Smooth muscle cell (in vitro differentiated cells): Measurements from ENCODE around the gene CCDC43. TPM values are rescaled to one million over a fixed set of nuclear protein-coding genes. Genes with fewer than 3 reads are reported as not detected.

Experiments used
- DNase-seq: peaks from one replicate; lab custom pipeline; 2025; ENCODE audit not compliant: unreplicated experiment; lab: John Stamatoyannopoulos, UW
- H2AFZ ChIP-seq: fragments of 200-600 bp; sonication (generic); 2 replicates; pipeline ENCODE4 v1.6.0; 2016; ENCODE audit warnings: antibody characterized with exemption, low read depth, mild to moderate bottlenecking
- H3F3A ChIP-seq: fragments of 200-600 bp; sonication (generic); 2 replicates; pipeline ENCODE4 v1.6.0; 2017; ENCODE audit warnings: antibody characterized with exemption, low read depth
- H3K27ac ChIP-seq: fragments of 200-600 bp; sonication (generic); 2 replicates; pipeline ENCODE4 v1.5.1; 2016; ENCODE audit warnings: low read depth, mild to moderate bottlenecking
- H3K27me3 ChIP-seq: fragments of 200-600 bp; sonication (generic); 2 replicates; pipeline ENCODE4 v1.6.1; 2016; ENCODE audit warnings: low read depth, mild to moderate bottlenecking
- H3K36me3 ChIP-seq: fragments of 200-600 bp; sonication (generic); 2 replicates; pipeline ENCODE4 v1.5.1; 2016; ENCODE audit warnings: low read depth
- H3K4me1 ChIP-seq: fragments of 200-600 bp; sonication (generic); 2 replicates; pipeline ENCODE4 v1.5.1; 2016; ENCODE audit warnings: low read depth
- H3K4me2 ChIP-seq: fragments of 200-600 bp; sonication (generic); 2 replicates; pipeline ENCODE4 v1.6.0; 2016; ENCODE audit warnings: mild to moderate bottlenecking
- H3K4me3 ChIP-seq: fragments of 200-600 bp; sonication (generic); 2 replicates; pipeline ENCODE4 v1.5.1; 2016; ENCODE audit warnings: mild to moderate bottlenecking
- H3K79me2 ChIP-seq: fragments of 200-600 bp; sonication (generic); 2 replicates; pipeline ENCODE4 v1.6.0; 2016; ENCODE audit warnings: low read depth, mild to moderate bottlenecking
- H3K9ac ChIP-seq: fragments of 200-600 bp; sonication (generic); 2 replicates; pipeline ENCODE4 v1.6.0; 2016; ENCODE audit warnings: low read depth
- H3K9me3 ChIP-seq: fragments of 200-600 bp; sonication (generic); replicated peaks from 2 replicates; pipeline ENCODE4 v1.5.1; 2016; ENCODE audit warnings: low read depth
- H4K20me1 ChIP-seq: fragments of 200-600 bp; sonication (generic); 2 replicates; pipeline ENCODE4 v1.6.0; 2016; ENCODE audit warnings: low read depth
- WGBS: methylation state at CpG from one replicate; pipeline ENCODE4 v1.1.7; 2016; ENCODE audit warnings: low lambda C conversion rate; 5-methylcytosine and 5-hydroxymethylcytosine counted together
- polyA plus RNA-seq: library from polyadenylated mRNA; unstranded; fragments of >200 nt; fragmentation: Nextera tagmentation; extraction: Ambion mirVana; gene quantifications from 2 replicates; pipeline ENCODE4 v1.2.1, GENCODE V29; 2016
- total RNA-seq: library from RNA; depleted of rRNA; stranded (reverse); fragments of >200 nt; gene quantifications from 2 replicates; pipeline ENCODE4 v1.2.3, GENCODE V29; 2014
- TF ChIP-seq, protein P1 (sequence below): fragments of 200-600 bp; sonication (generic); IDR thresholded peaks from 2 replicates; pipeline ENCODE4 v1.5.1; 2017; ENCODE audit warnings: borderline replicate concordance, mild to moderate bottlenecking, antibody characterized with exemption; ENCODE audit not compliant: insufficient read depth, poor library complexity, severe bottlenecking

The CCDC43 gene, protein sequence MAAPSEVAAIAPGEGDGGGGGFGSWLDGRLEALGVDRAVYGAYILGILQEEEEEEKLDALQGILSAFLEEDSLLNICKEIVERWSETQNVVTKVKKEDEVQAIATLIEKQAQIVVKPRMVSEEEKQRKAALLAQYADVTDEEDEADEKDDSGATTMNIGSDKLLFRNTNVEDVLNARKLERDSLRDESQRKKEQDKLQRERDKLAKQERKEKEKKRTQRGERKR
- total RNA-seq (26.9 and 29.0 TPM in 2 replicates), polyA plus RNA-seq (19.3 and 25.4 TPM in 2 replicates)

DNA sequence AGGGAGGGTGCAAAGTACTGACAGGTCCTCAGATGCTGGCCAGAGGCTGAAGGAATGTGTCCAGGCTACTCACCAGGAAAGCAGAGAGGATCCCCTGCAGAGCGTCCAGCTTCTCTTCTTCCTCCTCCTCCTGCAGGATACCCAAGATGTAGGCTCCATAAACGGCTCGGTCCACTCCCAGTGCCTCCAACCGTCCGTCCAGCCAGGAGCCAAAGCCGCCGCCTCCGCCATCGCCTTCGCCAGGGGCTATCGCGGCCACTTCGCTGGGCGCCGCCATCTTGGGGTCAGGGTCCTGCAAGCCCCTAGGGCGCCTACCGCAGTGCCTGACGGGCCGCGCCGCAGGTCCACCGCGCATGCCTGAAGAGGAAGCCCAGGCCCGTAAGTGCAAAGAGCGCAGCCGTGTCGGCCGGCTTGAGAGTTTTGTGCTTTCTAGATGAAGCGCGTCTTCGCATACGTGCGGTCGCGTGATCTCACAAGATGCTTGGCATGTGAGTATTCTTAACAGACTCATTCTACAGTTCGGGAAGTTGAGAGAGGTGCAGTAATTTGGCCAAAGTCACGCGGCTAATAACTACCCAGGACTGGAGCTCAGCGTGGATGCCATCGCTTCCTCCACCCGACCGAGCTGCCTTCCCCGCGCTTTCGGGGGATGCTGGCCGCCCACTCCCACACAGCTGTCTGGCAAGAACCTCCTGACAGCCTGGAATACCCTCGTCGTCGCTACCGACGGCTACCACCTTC lies at the start of gene CCDC43:
Gene CCDC43 (minus strand): TSS at position 300 of the 741 bp plus-strand sequence. CDS start 23 bp downstream, at position 277.
- Histone ChIP-seq H3K4me3 (peak within 1 kb of the TSS; percentile 83), H3K9ac (peak within 1 kb of the TSS; percentile 83), H3K4me1 (peaks cover 11% of the 10 kb centered on the region), H3K36me3 (no peaks in the 10 kb centered on the region), H3K27ac (peak within 1 kb of the TSS; percentile 70), H3K79me2 (peaks cover 31% of the 10 kb centered on the region), H3K4me2 (peak within 1 kb of the TSS; percentile 95), H3F3A (no peaks in the 10 kb centered on the region), H2AFZ (peak within 1 kb of the TSS; percentile 96), H4K20me1 (no peaks in the 10 kb centered on the region), H3K27me3 (no peaks in the 10 kb centered on the region), H3K9me3 (no peaks in the 10 kb centered on the region)
- TF ChIP-seq, protein P1, sequence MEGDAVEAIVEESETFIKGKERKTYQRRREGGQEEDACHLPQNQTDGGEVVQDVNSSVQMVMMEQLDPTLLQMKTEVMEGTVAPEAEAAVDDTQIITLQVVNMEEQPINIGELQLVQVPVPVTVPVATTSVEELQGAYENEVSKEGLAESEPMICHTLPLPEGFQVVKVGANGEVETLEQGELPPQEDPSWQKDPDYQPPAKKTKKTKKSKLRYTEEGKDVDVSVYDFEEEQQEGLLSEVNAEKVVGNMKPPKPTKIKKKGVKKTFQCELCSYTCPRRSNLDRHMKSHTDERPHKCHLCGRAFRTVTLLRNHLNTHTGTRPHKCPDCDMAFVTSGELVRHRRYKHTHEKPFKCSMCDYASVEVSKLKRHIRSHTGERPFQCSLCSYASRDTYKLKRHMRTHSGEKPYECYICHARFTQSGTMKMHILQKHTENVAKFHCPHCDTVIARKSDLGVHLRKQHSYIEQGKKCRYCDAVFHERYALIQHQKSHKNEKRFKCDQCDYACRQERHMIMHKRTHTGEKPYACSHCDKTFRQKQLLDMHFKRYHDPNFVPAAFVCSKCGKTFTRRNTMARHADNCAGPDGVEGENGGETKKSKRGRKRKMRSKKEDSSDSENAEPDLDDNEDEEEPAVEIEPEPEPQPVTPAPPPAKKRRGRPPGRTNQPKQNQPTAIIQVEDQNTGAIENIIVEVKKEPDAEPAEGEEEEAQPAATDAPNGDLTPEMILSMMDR = no peak
- peak; percentile 75 for DNase-seq
- WGBS = under 1% methylated on average over 51 of the region's 51 CpGs

DNA sequence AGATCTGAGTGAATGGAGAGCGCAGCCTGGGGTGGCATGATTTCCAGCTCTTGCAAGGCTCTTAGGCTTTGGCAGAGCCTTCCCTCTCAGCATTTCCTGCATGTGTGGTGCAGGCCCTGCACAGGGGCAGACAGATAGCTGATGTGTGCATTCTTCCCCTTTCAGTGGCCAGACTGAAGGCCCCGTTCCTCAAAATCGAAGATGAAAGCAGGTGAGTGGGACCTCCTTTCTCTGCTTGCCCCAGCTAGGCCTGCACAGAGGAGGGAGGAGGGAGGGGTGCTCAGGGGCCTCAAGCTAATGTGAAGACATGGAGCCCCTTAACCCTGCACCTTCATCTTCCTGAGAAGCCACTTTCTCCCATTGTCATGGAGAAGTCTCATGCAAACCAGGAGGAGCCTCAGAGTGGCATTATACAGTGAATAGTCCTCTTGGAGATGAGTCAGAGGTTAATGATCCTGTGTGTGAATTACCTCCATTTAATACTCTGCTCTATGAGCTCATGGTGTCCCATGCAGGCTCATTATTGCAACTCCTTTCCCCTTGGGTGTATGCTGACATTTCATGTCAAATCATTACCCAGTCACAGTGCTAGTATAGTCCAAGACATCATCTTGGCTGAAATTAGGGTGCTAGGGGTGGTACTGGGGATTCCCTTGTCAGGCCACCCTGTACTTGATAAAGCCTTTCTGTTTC lies 48.8 kb upstream of the CCDC43 start:
- H3K9ac ChIP-seq = no peak overlapping the region
- H3K4me1 ChIP-seq = no peaks in the 10 kb centered on the region
- no peaks in the 10 kb centered on the region for H4K20me1 ChIP-seq
- H3K4me2 ChIP-seq = no peak overlapping the region
- WGBS = 93% methylated on average over 3 of the region's 3 CpGs
- no peaks in the 10 kb centered on the region for H3K79me2 ChIP-seq
- H3K27me3 ChIP-seq = no peaks in the 10 kb centered on the region
- H2AFZ ChIP-seq = no peak overlapping the region
- no peaks in the 10 kb centered on the region for H3K36me3 ChIP-seq
- no peaks in the 10 kb centered on the region for H3K9me3 ChIP-seq
- TF ChIP-seq, protein P1 = no peak
- H3K27ac ChIP-seq = no peak overlapping the region
- H3K4me3 ChIP-seq = no peak overlapping the region
- DNase-seq = no peak
- no peaks in the 10 kb centered on the region for H3F3A ChIP-seq

DNA sequence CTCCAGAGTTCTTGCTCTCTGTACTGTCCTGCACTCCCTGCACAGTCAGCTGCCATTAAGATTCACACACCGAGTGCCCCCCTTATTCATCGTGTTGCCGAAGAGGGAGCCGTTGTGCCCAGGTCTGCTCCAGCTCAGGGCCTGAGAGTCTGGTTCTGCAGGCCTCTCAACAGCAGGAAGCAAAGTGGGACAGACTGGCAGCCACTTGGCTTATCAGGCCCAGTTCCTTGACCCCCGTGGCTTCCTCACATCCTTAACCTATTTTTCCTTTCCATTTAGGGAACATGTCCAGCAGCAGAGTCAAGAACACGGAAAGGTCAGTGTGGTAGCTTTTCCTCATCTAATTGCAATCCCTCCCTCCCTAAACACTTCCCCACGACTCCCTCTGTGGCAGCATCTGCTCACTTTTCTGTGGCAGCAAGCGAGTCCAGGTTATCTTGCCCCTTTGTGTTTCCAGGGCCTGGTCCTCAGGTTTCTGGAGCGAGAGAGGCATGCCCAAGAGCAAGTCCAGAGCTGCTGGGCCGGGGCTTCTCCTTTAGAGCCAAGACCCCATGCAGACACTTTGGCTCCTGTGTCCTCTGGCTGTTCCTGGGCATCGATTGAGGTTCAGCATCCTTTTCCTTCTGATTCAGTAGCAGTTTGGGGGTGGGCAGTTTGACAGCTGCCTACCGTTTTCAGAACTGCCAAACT lies 47.1 kb upstream of the CCDC43 start:
- no peak overlapping the region for H3K4me2 ChIP-seq
- no peaks in the 10 kb centered on the region for H3K27me3 ChIP-seq
- no peaks in the 10 kb centered on the region for H3K4me1 ChIP-seq
- TF ChIP-seq, protein P1 = no peak
- H3F3A ChIP-seq = no peaks in the 10 kb centered on the region
- no peaks in the 10 kb centered on the region for H4K20me1 ChIP-seq
- H3K36me3 ChIP-seq = no peaks in the 10 kb centered on the region
- H3K27ac ChIP-seq = no peak overlapping the region
- no peaks in the 10 kb centered on the region for H3K9me3 ChIP-seq
- no peak for DNase-seq
- no peak overlapping the region for H3K9ac ChIP-seq
- H3K4me3 ChIP-seq = no peak overlapping the region
- H2AFZ ChIP-seq = no peak overlapping the region
- WGBS = 94% methylated on average over 12 of the region's 12 CpGs
- H3K79me2 ChIP-seq = no peaks in the 10 kb centered on the region
